GM19455 (cell line): ENCODE data around the gene BRD3OS.

Experiments used
- ATAC-seq: cut with Tn5 transposase; IDR thresholded peaks from one replicate; pipeline ENCODE4 v1.9.1; 2021; ENCODE audit not compliant: unreplicated experiment

The BRD3OS gene

DNA sequence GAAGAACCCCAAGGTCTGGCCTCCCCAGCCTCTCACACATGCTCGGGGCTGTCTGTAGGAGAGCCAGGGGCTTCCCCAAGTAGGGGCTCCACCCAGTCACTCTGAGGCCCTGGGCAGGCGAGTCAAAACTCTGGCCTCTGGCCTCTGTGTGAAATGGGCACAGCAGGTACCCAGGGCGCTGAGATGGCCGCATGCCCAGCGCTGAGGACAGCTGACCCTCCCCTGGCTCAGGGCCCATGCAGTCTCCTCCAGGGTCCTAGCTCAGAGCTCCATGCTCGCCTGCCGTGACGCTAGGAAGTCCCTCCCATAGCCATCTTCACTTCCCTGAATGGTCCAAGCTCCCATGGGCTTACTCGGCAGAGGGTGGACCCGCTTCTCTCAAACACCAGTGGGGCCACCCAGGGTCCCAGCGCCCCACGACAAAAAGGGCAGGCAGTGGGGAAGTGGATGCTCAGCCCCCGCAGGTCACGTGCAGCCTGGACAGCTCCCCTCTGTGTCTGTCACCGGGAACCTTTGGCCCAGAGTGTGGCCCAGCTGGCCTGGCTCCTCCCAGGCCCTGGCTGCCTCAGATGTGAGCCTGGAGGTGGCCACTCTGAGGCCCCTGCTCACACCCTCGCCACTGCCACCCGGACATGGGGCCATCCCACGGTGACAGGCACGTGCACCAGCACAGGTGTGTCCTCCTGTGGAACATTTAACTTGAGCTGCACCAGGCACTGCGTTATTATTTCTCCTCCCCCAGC lies 21.0 kb upstream of the BRD3OS start:
- no peak for ATAC-seq

DNA sequence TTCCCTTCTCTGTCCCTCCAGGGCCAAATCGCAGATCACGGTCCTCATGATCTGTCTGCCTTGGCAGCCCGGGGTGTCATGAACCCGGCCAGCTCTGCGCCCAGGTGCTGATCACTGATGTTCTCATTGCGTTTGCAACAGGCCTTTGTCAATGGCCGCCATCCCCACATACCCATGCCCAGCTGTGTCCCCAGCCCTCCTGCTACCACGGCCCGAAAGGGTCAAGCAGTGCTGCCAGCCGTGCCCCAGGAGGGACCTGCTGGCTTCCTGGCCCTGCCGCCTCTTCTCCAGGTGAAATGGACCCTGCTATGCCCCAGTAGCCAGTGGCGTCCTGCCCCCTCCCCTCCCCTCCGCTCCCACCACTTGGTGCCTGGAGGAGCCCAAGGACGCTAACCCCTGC lies 20.4 kb upstream of the BRD3OS start:
- no peak for ATAC-seq

- no peak for ATAC-seq
Observed at GRCh38 chr9:134005381-134005780, 19.9 kb upstream of the BRD3OS start.

DNA sequence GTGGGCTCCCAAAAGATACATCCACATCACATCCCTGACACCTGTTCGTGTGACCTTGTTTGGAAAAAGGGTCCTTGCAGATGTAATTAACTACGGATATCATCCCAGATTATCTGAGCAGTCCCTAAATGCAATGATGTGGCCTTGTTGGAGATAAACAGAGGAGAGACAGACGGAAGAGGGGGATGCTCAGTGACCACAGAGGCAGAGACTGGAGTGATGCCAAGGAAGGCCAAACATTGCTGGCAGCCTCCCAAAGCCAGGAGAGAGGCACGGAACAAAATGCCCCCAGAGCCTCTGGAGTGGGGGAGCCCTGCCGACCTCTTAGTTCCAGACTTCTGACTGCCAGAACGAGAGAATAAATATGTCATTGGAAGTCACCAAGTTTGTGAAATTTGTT lies 18.1 kb upstream of the BRD3OS start:
- ATAC-seq: no peak

DNA sequence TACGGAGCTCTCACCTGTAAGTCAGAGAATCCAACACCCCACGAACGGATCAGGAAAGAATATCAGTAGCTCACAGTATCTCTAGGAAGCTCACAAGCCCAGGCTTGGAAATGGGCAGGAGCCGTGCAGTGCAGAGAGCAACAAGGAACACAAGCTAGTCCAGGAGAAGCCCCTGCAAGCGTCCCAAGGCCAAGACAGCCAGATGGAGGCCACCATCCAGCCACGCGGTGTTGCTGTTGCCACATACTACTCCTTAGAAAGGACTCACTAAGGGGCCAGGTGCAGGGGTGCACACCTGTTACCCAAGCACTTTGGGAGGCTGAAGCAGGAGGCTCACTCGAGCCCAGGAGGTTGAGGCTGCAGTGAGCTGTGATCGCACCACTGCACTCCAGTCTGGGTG lies 17.7 kb upstream of the BRD3OS start:
- ATAC-seq: no peak

GRCh38 chr9:134010310-134011173 lies 14.7 kb upstream of the BRD3OS start:
- no peak for ATAC-seq

DNA sequence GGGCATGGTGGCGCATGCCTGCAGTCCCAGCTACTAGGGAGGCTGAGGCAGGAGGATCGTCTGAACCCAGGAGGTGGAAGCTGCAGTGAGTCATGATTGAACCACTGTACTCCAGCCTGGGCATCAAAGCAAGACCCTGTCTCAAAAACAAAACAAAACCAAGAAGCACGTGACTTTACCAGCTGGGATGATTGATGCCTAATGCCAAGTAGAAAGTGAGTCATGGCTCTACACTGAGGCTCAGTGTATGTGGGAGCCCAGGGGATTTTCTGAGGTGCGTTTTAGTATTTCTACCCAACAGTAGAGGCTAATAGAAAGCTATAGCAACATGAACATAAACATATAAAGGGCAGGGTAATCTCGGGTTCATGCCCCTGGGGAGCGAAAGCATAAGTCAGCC lies 13.9 kb upstream of the BRD3OS start:
- no peak for ATAC-seq

- no peak for ATAC-seq
Observed at GRCh38 chr9:134014946-134015345, 10.3 kb upstream of the BRD3OS start.

DNA sequence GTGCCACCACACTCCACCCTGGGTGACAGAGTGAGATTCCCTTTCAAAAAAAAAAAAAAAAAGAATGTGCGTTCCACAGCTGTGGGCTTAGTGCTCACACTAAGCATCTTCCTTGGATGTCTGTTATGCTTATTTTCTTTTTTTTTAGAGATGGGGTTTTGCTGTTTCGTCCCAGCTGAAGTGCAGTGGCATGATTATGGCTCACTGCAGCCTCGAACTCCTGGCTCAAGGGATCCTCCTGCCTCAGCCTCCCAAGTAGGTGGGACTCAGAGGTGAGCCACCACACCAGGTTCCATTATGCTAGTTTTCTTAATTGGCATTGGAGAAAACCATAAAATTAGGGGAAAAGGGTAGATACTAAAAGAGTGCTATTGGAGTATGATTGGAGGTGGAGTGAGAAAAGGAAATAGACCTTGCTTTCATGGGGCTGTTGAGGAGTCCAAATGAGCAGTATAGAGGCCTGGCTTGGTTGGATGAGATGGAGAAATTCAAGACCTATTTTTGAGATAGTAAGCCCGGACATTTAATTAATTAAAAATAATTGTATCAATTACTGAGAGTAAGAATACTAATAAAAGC lies 978 bp upstream of the BRD3OS start:
- ATAC-seq: no peak

DNA sequence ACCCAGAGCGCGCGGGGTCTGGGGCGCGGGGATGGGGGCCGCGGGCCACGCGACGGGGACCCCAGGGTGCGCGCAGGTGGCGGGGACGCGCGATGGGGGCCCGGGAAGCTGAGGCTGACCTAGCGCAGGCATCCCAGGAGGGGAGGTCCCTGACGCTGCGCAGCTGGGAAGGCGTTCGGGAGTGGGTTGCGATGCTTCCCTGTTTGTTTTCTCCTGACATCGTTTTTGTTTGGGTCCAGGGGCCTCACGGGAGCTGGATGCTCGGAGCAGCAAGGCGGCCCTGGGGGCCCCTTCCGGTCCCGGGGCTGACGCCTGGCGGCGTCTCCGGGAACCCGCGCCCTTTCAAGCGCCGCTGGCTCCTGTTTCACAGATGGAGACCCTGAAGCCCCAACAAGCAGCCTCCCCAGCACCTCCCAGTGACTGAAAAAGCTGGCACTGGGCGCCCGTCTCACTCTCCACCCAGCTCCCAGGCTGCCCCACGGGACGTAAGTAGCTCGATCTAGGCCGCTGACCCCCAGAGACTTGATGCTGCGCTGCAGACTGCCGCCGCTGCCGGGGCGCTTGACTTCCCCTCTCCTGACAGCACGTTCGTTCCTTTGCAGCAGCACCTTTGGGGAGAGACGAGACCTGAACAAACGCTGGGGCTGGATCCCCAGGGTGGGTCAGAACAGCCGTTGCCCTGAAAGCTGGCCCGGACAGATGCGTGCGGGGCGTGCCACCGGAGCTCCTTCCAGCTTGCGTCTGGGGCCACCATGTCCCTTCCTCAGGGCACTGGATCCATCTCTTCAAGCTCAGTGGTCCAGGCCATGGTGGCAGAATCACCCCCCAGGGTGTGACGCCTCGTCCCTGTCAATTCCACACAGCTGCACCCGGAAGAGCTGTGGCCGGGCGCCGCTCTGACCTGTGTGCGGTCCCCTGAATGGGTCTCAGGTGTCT lies 593 bp downstream of the BRD3OS start:
- ATAC-seq: peak; percentile 47

GRCh38 chr9:134026581-134026980 lies 1.3 kb downstream of the BRD3OS start:
- ATAC-seq: no peak

GRCh38 chr9:134026981-134027380 lies 1.7 kb downstream of the BRD3OS start:
- no peak for ATAC-seq

- no peak for ATAC-seq
Observed at GRCh38 chr9:134027561-134027960, 2.3 kb downstream of the BRD3OS start.

- no peak for ATAC-seq
Observed at GRCh38 chr9:134028076-134028475, 2.8 kb downstream of the BRD3OS start.

- no peak for ATAC-seq
Observed at GRCh38 chr9:134028575-134029247, 3.4 kb downstream of the BRD3OS start.

DNA sequence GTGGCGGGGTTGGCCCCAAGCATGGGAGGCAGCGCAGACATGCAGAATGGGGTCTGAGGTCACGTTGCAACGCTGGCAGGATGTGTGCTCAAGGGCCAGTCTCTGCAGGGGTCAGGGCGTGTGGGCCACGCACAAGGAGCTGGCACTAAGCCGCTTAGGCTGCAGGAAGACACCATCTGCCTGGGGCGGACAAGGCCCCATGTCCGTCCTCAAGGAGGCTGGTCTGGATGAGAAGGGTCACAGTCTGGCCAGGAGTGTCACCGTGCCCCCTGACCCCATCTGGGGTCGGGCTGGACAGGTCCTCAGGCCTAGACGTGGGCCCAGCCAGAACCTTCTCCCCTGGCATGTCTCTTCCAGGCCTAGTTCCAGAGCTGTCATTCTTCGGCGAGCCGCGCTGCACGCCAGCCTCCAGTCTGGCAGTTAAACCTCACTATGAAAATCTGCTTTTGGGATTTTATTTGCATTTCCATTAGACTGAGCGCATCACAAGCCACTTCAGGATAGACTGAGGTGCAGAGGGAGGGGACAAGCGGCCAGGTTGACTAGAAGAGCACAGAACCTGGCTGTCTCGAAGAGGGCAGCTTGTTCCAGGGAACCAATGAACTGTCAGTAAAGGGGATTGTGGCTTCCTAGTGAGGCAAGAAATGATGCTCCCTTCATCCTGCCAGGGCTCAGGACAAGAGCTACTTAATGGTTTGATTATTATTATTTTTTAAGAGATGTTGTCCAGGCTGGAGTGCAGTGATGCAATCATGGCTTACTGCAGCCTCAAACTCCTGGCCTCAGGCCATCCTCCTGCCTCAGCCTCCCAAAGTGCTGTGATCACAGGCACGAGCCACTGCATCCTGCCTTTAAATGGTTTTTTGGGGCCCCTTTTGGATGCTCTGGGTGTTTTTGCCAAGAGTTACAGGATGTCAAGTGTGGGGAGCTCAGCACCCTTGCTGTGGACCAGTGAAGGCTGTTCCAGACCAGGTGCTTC lies 4.3 kb downstream of the BRD3OS start:
- ATAC-seq: no peak

DNA sequence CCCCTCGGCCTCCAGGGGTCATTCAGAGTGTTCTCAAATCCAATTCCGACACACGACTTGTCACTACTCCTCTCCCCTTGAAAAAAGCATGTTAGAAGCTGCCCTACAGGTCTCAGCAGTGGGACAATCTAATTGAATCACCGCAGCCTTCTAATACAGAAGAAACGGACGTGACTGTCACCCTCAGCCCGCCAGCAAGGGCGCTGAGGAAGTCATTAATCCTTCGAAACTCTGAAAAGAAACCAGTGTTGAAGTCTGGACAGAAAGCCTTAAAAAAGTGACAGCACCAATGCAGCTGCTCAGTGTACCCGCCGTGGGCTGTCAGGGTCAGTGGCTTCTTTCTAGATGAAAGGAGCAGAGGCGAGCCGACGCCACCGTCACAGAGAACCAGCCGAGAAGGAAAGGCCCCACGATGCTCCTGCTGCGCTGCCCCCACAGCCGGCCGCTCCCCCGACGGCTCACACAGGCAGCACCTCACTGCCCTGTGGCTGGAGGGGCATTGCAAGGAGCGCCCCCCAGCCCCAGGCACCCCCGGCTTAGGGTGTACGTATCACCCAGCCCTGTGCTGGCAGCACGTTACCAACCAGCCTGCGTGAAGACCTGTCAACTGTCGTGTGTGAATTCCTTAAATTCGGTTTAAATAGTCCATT lies 5.7 kb downstream of the BRD3OS start:
- ATAC-seq: no peak

GRCh38 chr9:134031783-134032182 lies 6.5 kb downstream of the BRD3OS start:
- ATAC-seq: no peak
